ENCODE results near the gene ZNF777.

ZNF777 gene

DNA sequence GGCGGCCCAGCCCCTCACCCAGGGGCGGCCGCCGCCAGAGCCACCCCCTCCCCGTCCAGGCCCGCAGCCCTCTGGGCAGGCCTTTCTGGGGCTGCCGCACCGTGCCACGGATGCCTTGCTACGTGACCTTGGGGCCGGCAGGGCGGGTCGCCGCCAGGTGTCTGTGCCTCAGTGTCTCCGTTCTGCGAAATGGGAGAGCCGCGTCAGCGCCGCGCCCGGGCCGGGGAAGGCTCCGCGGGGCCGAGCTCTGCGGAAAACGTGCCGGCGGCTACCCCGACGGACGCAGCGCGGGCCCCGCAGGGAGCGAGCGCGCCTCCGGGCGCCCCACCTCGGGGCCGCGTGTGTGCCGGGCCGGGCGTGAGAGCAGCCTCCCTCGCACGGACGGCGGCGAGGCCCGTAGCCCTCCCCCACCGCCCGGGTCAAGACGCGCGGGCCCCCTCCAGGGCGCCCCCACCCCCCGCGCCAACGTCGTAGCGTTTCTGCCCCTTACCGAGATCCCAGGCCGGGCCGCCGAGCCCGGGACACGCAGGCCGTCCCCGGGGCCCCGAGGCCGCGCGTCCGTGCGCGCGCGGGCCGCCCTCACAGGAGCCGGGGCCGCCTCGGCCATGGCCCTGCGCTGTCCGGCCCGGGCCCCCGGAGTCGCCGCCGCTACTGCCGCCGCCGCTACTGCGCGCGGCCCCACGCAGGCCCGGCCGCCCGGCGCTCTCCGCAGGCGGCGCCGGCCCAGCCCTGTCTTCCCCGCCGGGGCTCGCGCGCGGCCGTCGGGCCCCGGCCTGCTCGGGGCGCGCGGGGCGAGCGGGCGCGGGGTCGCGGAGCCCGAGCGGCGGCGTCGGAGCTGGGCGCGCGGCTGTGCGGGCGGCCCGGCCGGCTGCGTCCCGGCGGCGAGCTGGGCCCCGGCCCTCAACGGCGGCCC, 1.1 kb downstream of the ZNF777 start:
- Histone ChIP-seq H3K4me1 (ENCODE audit: control insufficient read depth in 1 of 2, insufficient read depth in 2 of 2, low read length in 2 of 2) (peaks cover 3 to 18% of the 10 kb centered on the region in 2 donors), H3K27ac (ENCODE audit: low read length) (no peak overlapping the region), H3K4me3 (ENCODE audit: low read depth in 1 of 2, low read length in 2 of 2) (peak overlapping the region; percentile 37 to 83), H3K36me3 (ENCODE audit: control insufficient read depth in 1 of 2, insufficient read depth in 2 of 2, low read length in 2 of 2) (peaks cover 11 to 14% of the 10 kb centered on the region in 2 donors), H3K27me3 (ENCODE audit: low read depth, low read length) (no peaks in the 10 kb centered on the region), H3K9me3 (ENCODE audit: control insufficient read depth in 1 of 2, low read length in 2 of 2) (no peaks in the 10 kb centered on the region)

DNA sequence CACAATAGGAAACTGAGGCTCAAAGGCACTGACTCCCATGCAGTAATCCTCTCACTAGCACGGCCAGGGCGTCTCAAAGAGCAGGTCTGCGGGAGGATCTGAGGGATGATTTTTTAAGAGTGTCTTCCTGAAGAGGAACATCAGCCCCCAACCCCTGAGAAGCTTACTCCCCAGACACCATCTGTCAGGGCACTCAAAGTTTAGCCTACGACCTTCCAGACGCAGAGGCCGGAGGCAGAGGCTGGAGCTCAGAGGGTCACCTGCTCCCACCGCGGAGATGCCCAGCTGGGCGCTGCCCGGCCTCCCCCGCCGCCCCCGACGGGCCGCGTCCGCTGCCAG, 1.7 kb downstream of the ZNF777 start:
- H3K9me3 ChIP-seq (ENCODE audit: control insufficient read depth in 1 of 2, low read length in 2 of 2): no peaks in the 10 kb centered on the region
- peaks cover 17 to 19% of the 10 kb centered on the region in 2 donors for H3K36me3 ChIP-seq (ENCODE audit: control insufficient read depth in 1 of 2, insufficient read depth in 2 of 2, low read length in 2 of 2)
- no peak overlapping the region for H3K27ac ChIP-seq (ENCODE audit: low read length)
- H3K27me3 ChIP-seq (ENCODE audit: low read depth, low read length): no peaks in the 10 kb centered on the region
- peaks cover 3 to 18% of the 10 kb centered on the region in 2 donors for H3K4me1 ChIP-seq (ENCODE audit: control insufficient read depth in 1 of 2, insufficient read depth in 2 of 2, low read length in 2 of 2)
- H3K4me3 ChIP-seq (ENCODE audit: low read depth in 1 of 2, low read length in 2 of 2): peak overlapping the region; percentile 37 to 68

DNA sequence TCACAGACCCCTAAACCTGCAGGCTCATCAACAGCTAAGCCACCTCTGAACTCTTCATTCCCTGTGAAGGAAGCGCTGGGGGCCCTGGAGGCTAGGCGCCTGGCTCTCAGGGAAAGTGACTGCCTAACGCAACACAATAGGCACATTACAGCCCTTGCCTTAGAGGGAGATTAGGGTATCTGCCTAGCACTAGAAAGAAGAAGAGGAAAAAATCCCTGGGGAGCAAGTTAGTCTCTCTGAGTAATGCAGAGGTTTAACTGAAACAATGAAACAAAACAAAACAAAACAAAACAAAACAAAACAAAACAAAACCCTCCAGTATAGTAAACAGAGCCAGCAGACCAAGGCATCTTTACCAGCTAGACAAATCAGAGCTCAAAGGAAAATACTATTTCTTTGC, 2.6 kb downstream of the ZNF777 start:
- Histone ChIP-seq H3K4me3 (ENCODE audit: low read depth in 1 of 2, low read length in 2 of 2) (no peak overlapping the region), H3K27ac (ENCODE audit: low read length) (no peak overlapping the region), H3K9me3 (ENCODE audit: control insufficient read depth in 1 of 2, low read length in 2 of 2) (no peaks in the 10 kb centered on the region), H3K36me3 (ENCODE audit: control insufficient read depth in 1 of 2, insufficient read depth in 2 of 2, low read length in 2 of 2) (peaks cover 19 to 26% of the 10 kb centered on the region in 2 donors), H3K4me1 (ENCODE audit: control insufficient read depth in 1 of 2, insufficient read depth in 2 of 2, low read length in 2 of 2) (peaks cover 3 to 18% of the 10 kb centered on the region in 2 donors), H3K27me3 (ENCODE audit: low read depth, low read length) (no peaks in the 10 kb centered on the region)

DNA sequence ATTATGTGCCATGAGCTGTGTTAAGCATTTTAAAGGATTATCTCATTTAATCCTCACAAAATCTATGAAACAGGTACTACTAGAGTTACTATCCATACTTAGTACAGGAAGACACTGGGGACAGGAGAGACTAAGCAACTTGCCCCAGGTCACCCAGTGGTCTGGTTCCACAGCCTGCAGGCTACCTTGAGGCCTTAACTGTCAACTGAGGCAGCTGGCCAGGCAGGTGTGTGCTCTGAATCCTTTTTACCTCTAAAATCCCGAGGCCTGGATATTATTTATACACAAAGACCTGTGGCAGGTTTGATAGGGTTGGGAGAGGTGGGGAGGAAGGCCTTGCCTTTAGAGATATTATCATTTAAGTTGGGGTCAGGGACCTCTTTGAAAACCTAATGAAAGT, 3.1 kb downstream of the ZNF777 start:
- no peaks in the 10 kb centered on the region for H3K9me3 ChIP-seq (ENCODE audit: control insufficient read depth in 1 of 2, low read length in 2 of 2)
- H3K36me3 ChIP-seq (ENCODE audit: control insufficient read depth in 1 of 2, insufficient read depth in 2 of 2, low read length in 2 of 2): peaks cover 21 to 29% of the 10 kb centered on the region in 2 donors
- no peak overlapping the region for H3K4me3 ChIP-seq (ENCODE audit: low read depth in 1 of 2, low read length in 2 of 2)
- no peak overlapping the region for H3K27ac ChIP-seq (ENCODE audit: low read length)
- peaks cover 3 to 18% of the 10 kb centered on the region in 2 donors for H3K4me1 ChIP-seq (ENCODE audit: control insufficient read depth in 1 of 2, insufficient read depth in 2 of 2, low read length in 2 of 2)
- H3K27me3 ChIP-seq (ENCODE audit: low read depth, low read length): no peaks in the 10 kb centered on the region

DNA sequence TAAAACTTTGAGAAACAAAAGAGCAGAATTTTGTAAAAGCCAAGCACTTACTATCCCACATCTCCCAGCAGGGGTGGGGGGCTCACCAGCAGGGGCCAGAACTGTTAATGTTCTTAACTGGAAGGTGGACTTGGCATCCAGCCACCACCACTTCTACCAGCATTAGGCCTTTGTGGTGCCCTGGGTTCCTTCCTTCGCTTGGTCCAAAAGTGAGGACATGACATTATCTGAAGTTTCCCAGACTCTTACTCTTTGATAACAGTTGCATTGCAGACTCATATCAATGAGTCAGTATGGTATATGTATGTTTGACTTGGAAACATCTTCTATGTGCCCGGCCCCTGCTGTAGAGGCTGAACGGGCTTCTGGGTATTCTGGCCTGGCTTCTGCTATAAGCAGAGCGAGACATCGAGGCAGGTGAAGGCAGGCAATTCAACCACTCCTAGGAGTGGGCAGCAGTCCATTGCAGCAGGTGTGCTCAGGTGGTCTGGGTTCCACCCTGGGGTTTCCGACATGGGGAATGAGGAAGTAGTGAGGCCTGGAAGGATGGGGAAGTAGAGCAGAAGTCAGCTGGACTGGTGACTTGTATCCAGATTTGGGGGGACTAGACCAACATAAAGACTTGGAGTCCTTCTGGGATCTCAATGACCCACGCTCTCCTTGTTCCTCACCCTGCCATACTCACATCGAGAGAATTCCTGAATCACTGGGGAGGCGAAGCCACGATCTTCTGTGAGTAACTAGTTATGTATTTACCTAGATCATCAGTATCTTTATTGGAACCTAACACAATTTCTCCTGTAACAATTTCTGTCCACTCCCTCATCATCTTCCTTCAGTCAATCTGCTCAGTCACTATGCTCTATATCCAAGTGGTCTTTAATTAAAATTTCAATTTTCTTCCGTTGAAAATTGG, 4.1 kb downstream of the ZNF777 start:
- H3K9me3 ChIP-seq (ENCODE audit: control insufficient read depth in 1 of 2, low read length in 2 of 2): no peaks in the 10 kb centered on the region
- no peak overlapping the region for H3K4me3 ChIP-seq (ENCODE audit: low read depth in 1 of 2, low read length in 2 of 2)
- H3K36me3 ChIP-seq (ENCODE audit: control insufficient read depth in 1 of 2, insufficient read depth in 2 of 2, low read length in 2 of 2): peaks cover 24 to 31% of the 10 kb centered on the region in 2 donors
- peaks cover 3 to 18% of the 10 kb centered on the region in 2 donors for H3K4me1 ChIP-seq (ENCODE audit: control insufficient read depth in 1 of 2, insufficient read depth in 2 of 2, low read length in 2 of 2)
- H3K27ac ChIP-seq (ENCODE audit: low read length): no peak overlapping the region
- no peaks in the 10 kb centered on the region for H3K27me3 ChIP-seq (ENCODE audit: low read depth, low read length)

DNA sequence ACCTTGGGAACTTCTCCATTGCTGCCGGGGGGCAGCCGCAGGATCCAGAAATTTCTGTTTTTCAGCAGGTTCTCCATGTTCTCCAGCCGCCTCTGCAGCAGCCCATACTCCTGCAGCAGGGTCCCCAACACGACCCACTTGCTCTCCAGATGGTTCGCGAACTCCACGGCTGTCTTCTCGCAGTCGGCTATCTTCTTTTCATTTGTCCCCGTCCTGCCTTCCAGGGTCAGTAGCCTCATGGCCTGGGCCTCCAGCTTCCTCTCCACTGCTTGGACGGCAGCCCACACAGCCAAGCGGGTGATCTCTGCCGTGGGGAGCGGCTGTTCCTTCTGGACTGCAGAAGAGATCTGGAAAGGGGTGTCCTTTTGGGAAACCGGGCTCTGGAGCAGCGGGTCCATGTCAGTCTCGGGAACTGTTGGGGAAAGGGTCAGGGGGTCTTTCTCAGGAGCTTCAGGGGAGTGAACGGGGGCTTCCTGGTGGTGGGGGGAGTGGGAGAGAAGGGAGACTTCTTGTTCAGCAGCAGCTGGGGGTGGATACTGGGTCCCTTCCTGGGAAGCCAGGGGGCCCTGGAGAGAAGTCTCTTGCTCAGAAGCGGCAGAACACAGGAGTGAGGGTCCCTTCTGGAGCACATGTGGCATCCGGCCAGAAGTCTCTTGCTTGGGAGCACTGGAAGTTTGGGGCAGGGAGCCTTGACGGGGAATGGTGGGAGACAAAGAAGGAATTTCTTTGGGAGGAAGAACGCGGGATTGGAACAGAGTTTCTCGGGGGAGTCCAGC, 5.5 kb downstream of the ZNF777 start:
- no peak overlapping the region for H3K4me3 ChIP-seq (ENCODE audit: low read depth in 1 of 2, low read length in 2 of 2)
- peaks cover 30 to 40% of the 10 kb centered on the region in 2 donors for H3K36me3 ChIP-seq (ENCODE audit: control insufficient read depth in 1 of 2, insufficient read depth in 2 of 2, low read length in 2 of 2)
- peaks cover 3 to 18% of the 10 kb centered on the region in 2 donors for H3K4me1 ChIP-seq (ENCODE audit: control insufficient read depth in 1 of 2, insufficient read depth in 2 of 2, low read length in 2 of 2)
- H3K9me3 ChIP-seq (ENCODE audit: control insufficient read depth in 1 of 2, low read length in 2 of 2): no peaks in the 10 kb centered on the region
- no peaks in the 10 kb centered on the region for H3K27me3 ChIP-seq (ENCODE audit: low read depth, low read length)
- no peak overlapping the region for H3K27ac ChIP-seq (ENCODE audit: low read length)

DNA sequence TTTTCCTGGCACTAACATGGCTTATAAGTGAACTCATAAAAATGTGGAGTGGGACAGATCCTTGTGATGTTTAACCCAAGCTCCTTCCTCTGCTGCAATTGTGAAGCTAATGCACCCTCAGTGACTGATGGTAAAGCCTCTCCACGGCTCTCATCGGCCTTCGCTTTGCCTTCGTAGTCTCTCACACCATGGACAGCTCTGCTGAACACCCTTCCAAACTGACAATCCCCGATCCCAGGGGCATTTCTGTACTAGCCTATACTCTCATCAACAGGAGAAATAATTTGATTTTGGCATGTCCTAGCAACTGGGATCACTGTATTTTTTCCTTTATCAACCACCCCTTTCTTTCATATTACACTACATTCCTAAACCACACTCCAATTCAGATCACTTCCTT, 6.1 kb downstream of the ZNF777 start:
- peaks cover 36 to 46% of the 10 kb centered on the region in 2 donors for H3K36me3 ChIP-seq (ENCODE audit: control insufficient read depth in 1 of 2, insufficient read depth in 2 of 2, low read length in 2 of 2)

DNA sequence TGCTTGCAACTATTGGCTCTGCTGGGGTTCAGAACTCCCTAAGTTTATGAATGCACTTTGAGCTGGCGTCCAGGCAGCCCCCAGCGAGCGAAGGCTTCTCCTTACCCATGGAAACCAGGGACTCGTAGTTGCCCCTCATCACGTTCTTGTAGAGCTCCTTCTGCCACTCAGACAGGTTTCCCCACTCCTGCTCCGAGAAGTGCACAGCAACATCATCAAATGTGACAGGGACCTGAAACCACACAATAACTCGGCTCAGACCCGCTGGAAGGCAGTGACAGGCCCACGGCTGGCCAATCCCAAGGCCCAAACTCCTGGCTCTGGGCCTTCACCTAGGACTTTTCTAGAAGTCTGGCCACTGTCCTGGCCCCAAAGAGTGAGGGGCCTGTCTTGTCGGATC, 6.9 kb downstream of the ZNF777 start:
- no peak overlapping the region for H3K4me3 ChIP-seq (ENCODE audit: low read depth in 1 of 2, low read length in 2 of 2)
- H3K27ac ChIP-seq (ENCODE audit: low read length): no peak overlapping the region
- H3K27me3 ChIP-seq (ENCODE audit: low read depth, low read length): no peaks in the 10 kb centered on the region
- peaks cover 44 to 54% of the 10 kb centered on the region in 2 donors for H3K36me3 ChIP-seq (ENCODE audit: control insufficient read depth in 1 of 2, insufficient read depth in 2 of 2, low read length in 2 of 2)
- H3K4me1 ChIP-seq (ENCODE audit: control insufficient read depth in 1 of 2, insufficient read depth in 2 of 2, low read length in 2 of 2): peaks cover under 1 to 11% of the 10 kb centered on the region in 2 donors
- no peaks in the 10 kb centered on the region for H3K9me3 ChIP-seq (ENCODE audit: control insufficient read depth in 1 of 2, low read length in 2 of 2)

More for the DNA sequence above, 6.1 kb downstream of the ZNF777 start:
- Histone ChIP-seq H3K27ac (ENCODE audit: low read length) (no peak overlapping the region), H3K4me3 (ENCODE audit: low read depth in 1 of 2, low read length in 2 of 2) (no peak overlapping the region), H3K4me1 (ENCODE audit: control insufficient read depth in 1 of 2, insufficient read depth in 2 of 2, low read length in 2 of 2) (peaks cover 3 to 18% of the 10 kb centered on the region in 2 donors), H3K27me3 (ENCODE audit: low read depth, low read length) (no peaks in the 10 kb centered on the region), H3K9me3 (ENCODE audit: control insufficient read depth in 1 of 2, low read length in 2 of 2) (no peaks in the 10 kb centered on the region)

DNA sequence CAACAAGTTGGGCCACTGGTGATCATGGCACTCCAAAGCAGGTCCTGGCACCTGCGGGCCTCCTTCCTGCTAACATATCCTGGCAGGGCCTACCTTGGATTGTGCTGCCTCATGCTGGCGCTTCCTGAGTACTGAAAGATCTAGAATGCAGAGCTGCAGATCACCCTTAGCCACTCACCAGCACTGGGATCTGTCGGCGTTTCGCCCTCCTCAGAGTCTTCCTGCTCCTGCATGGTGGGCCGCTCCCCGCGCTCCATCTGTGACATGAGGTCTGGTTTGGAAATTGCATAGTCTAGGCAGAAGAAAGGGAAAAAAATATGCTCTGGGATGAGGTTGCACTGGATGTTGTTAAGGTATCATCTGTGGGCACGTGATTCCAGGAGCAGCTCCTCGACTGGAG, 10.0 kb downstream of the ZNF777 start:
- H3K36me3 ChIP-seq (ENCODE audit: control insufficient read depth in 1 of 2, insufficient read depth in 2 of 2, low read length in 2 of 2): peaks cover 54 to 72% of the 10 kb centered on the region in 2 donors
- H3K4me1 ChIP-seq (ENCODE audit: control insufficient read depth in 1 of 2, insufficient read depth in 2 of 2, low read length in 2 of 2): no peaks in the 10 kb centered on the region
- H3K27me3 ChIP-seq (ENCODE audit: low read depth, low read length): no peaks in the 10 kb centered on the region
- H3K4me3 ChIP-seq (ENCODE audit: low read depth in 1 of 2, low read length in 2 of 2): no peak overlapping the region
- no peak overlapping the region for H3K27ac ChIP-seq (ENCODE audit: low read length)
- H3K9me3 ChIP-seq (ENCODE audit: control insufficient read depth in 1 of 2, low read length in 2 of 2): no peaks in the 10 kb centered on the region

DNA sequence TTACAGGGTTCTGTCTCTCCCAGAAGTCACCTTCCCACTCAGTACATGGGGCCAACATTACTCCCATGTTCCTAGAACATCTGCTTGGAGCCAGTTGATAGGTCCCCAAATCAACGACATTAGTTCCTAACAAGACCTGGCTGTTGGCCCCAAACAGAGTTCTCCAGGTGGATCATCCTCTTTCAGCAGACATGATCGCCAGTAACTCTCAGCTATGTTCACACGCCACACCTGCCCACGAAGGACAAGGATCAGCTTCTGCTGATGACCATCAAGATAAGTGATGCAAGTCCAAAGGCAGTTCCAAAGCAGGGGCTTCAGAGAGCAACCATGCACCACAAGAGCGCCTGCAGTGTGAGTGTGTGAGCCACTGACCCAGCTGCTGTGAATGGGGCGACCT, 11.0 kb downstream of the ZNF777 start:
- no peak overlapping the region for H3K27ac ChIP-seq (ENCODE audit: low read length)
- no peak overlapping the region for H3K4me3 ChIP-seq (ENCODE audit: low read depth in 1 of 2, low read length in 2 of 2)
- H3K36me3 ChIP-seq (ENCODE audit: control insufficient read depth in 1 of 2, insufficient read depth in 2 of 2, low read length in 2 of 2): peaks cover 51 to 72% of the 10 kb centered on the region in 2 donors
- H3K4me1 ChIP-seq (ENCODE audit: control insufficient read depth in 1 of 2, insufficient read depth in 2 of 2, low read length in 2 of 2): no peaks in the 10 kb centered on the region
- no peaks in the 10 kb centered on the region for H3K27me3 ChIP-seq (ENCODE audit: low read depth, low read length)
- H3K9me3 ChIP-seq (ENCODE audit: control insufficient read depth in 1 of 2, low read length in 2 of 2): no peaks in the 10 kb centered on the region
